SU-DHL-6 (cell line): Measurements from ENCODE around the gene SRRT.

Experiments used
- H2AFZ ChIP-seq: fragments of 200-600 bp; sonication (generic); 2 replicates; pipeline ENCODE4 v1.6.1; 2014; ENCODE audit warnings: low read depth, mild to moderate bottlenecking, moderate library complexity, mixed read lengths, antibody characterized with exemption, low read length; ENCODE audit not compliant: severe bottlenecking
- H3F3A ChIP-seq: fragments of 200-600 bp; shearing (Covaris generic); 2 replicates; pipeline ENCODE4 v1.6.0; 2016; ENCODE audit warnings: antibody characterized with exemption, mild to moderate bottlenecking; ENCODE audit not compliant: insufficient read depth
- H3K27ac ChIP-seq: fragments of 200-600 bp; sonication (generic); 2 replicates; pipeline ENCODE4 v1.5.1; 2016; ENCODE audit warnings: low read depth, mild to moderate bottlenecking, low read length, moderate library complexity, mixed read lengths
- H3K27me3 ChIP-seq: fragments of 200-600 bp; sonication (generic), shearing (Covaris generic); 2 replicates; pipeline ENCODE4 v1.6.0; 2014; ENCODE audit warnings: mild to moderate bottlenecking, low read length
- H3K36me3 ChIP-seq: fragments of 200-600 bp; sonication (generic); 2 replicates; pipeline ENCODE4 v1.6.1; 2014; ENCODE audit warnings: mild to moderate bottlenecking, low read length, mixed read lengths
- H3K4me2 ChIP-seq: fragments of 300-600, 200-600 bp; shearing (Covaris generic), sonication (generic); 2 replicates; pipeline ENCODE4 v1.6.0; 2014; ENCODE audit warnings: low read length, low read depth, mild to moderate bottlenecking; ENCODE audit not compliant: poor library complexity, severe bottlenecking
- H3K4me3 ChIP-seq: fragments of 200-600 bp; sonication (generic); 2 replicates; pipeline ENCODE4 v1.5.1; 2014; ENCODE audit warnings: antibody characterized with exemption, low read length, mild to moderate bottlenecking, mixed read lengths; ENCODE audit not compliant: insufficient read depth, poor library complexity, severe bottlenecking
- H3K79me2 ChIP-seq: fragments of 200-600 bp; sonication (generic); 2 replicates; pipeline ENCODE4 v1.6.1; 2014; ENCODE audit warnings: mild to moderate bottlenecking, low read length, moderate library complexity; ENCODE audit not compliant: insufficient read depth
- H3K9ac ChIP-seq: fragments of 200-600 bp; sonication (generic); 2 replicates; pipeline ENCODE4 v1.7.0; 2014; ENCODE audit warnings: mild to moderate bottlenecking, low read length
- H3K9me2 ChIP-seq: fragments of 200-600 bp; sonication (generic); replicated peaks from 2 replicates; pipeline ENCODE4 v1.6.1; 2014; ENCODE audit warnings: low read length; ENCODE audit not compliant: insufficient read depth
- H3K9me3 ChIP-seq: fragments of 200-600 bp; sonication (generic); 2 replicates; pipeline ENCODE4 v1.6.1; 2014; ENCODE audit warnings: low read length, mixed read lengths; ENCODE audit not compliant: insufficient read depth
- H4K20me1 ChIP-seq: fragments of 200-600 bp; sonication (generic); 2 replicates; pipeline ENCODE4 v1.6.1; 2014; ENCODE audit warnings: low read depth, mild to moderate bottlenecking, antibody characterized with exemption, low read length, moderate library complexity, mixed read lengths
- EZH2phosphoT487 ChIP-seq: fragments of 200-600 bp; sonication (generic), shearing (Covaris generic); conservative IDR thresholded peaks from 2 replicates; pipeline ENCODE4 v1.6.1; 2018; ENCODE audit warnings: mild to moderate bottlenecking, antibody characterized with exemption, low read length, moderate library complexity, mixed read lengths
- TF ChIP-seq, protein P1 (sequence below): fragments of 200-600 bp; sonication (generic); IDR thresholded peaks from one replicate; pipeline ENCODE4 v1.5.1; 2017; ENCODE audit warnings: antibody characterized with exemption, mild to moderate bottlenecking, low read length, moderate library complexity; ENCODE audit not compliant: insufficient read depth, poor library complexity, severe bottlenecking

SRRT gene

GRCh38 chr7:100829150-100829716 is 45.7 kb upstream of the SRRT start:
- Histone ChIP-seq H3K79me2 (no peaks in the 10 kb centered on the region), H3F3A (no peaks in the 10 kb centered on the region), H2AFZ (no peak overlapping the region), H3K27me3 (no peaks in the 10 kb centered on the region), H3K4me3 (no peak overlapping the region), H3K27ac (no peak overlapping the region), H3K4me2 (no peak overlapping the region), H3K9me2 (no peaks in the 10 kb centered on the region), H3K9ac (no peak overlapping the region), H3K9me3 (no peaks in the 10 kb centered on the region), H3K36me3 (no peaks in the 10 kb centered on the region), H4K20me1 (no peaks in the 10 kb centered on the region)
- TF ChIP-seq, protein P1, sequence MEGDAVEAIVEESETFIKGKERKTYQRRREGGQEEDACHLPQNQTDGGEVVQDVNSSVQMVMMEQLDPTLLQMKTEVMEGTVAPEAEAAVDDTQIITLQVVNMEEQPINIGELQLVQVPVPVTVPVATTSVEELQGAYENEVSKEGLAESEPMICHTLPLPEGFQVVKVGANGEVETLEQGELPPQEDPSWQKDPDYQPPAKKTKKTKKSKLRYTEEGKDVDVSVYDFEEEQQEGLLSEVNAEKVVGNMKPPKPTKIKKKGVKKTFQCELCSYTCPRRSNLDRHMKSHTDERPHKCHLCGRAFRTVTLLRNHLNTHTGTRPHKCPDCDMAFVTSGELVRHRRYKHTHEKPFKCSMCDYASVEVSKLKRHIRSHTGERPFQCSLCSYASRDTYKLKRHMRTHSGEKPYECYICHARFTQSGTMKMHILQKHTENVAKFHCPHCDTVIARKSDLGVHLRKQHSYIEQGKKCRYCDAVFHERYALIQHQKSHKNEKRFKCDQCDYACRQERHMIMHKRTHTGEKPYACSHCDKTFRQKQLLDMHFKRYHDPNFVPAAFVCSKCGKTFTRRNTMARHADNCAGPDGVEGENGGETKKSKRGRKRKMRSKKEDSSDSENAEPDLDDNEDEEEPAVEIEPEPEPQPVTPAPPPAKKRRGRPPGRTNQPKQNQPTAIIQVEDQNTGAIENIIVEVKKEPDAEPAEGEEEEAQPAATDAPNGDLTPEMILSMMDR = no peak
- TF ChIP-seq EZH2phosphoT487 = no peak

- Histone ChIP-seq H4K20me1 (no peaks in the 10 kb centered on the region), H3K4me2 (no peak overlapping the region), H3K36me3 (no peaks in the 10 kb centered on the region), H3F3A (no peaks in the 10 kb centered on the region), H3K9me3 (no peaks in the 10 kb centered on the region), H3K27ac (no peak overlapping the region), H3K9me2 (no peaks in the 10 kb centered on the region), H3K27me3 (no peaks in the 10 kb centered on the region), H3K79me2 (no peaks in the 10 kb centered on the region), H3K9ac (no peak overlapping the region), H3K4me3 (no peak overlapping the region), H2AFZ (no peak overlapping the region)
- TF ChIP-seq EZH2phosphoT487 = no peak
- TF ChIP-seq, protein P1 = no peak
Measured at GRCh38 chr7:100830396-100830795, 44.5 kb upstream of the SRRT start.

DNA sequence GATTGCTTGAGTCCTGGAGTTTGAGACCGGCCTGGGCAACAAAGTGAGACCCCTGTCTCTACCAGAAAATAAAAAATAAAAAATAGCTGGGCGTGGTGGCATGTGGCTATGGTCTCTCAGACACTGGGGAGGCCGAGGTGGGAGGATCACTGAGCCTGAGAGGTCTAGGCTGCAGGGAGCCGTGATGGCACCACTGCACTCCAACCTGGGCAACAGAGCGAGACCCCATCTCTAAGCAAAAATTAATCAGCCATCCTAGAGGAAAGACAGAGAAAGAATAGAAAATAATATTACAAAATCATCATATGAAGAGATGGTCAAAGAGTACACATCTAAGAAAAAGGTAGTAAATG is 42.6 kb upstream of the SRRT start:
- Histone ChIP-seq H3K4me3 (no peak overlapping the region), H3K79me2 (no peaks in the 10 kb centered on the region), H3K36me3 (no peaks in the 10 kb centered on the region), H3K27ac (no peak overlapping the region), H3F3A (no peaks in the 10 kb centered on the region), H3K4me2 (no peak overlapping the region), H3K9me2 (no peaks in the 10 kb centered on the region), H3K9me3 (no peaks in the 10 kb centered on the region), H2AFZ (no peak overlapping the region), H3K9ac (no peak overlapping the region), H3K27me3 (no peaks in the 10 kb centered on the region), H4K20me1 (no peaks in the 10 kb centered on the region)
- no peak for TF ChIP-seq EZH2phosphoT487
- TF ChIP-seq, protein P1 = no peak
